HAP-1 (cell line): ENCODE results near the gene NUP35.
A peak's percentile ranks its signal among the peaks of the same experiment; 100 is the strongest.

Source experiments
- DNase-seq, 2 experiments: peaks; one replicate each; pipeline ENCODE4 v3.0.0-alpha.2; 2016 to 2020; ENCODE audit warnings: low spot score in 2 of 2
- H3K27me3 ChIP-seq: fragments of 250-450 bp; sonication (Bioruptor Pico); 2 replicates; pipeline ENCODE4 v1.5.1; 2020; ENCODE audit warnings: low read depth, mild to moderate bottlenecking, moderate library complexity
- H3K36me3 ChIP-seq: fragments of 250-450 bp; sonication (Bioruptor Pico); replicated peaks from 2 replicates; pipeline ENCODE4 v1.5.1; 2020; ENCODE audit warnings: mild to moderate bottlenecking
- H3K4me1 ChIP-seq: fragments of 250-450 bp; sonication (Bioruptor Pico); 2 replicates; pipeline ENCODE4 v1.5.1; 2020; ENCODE audit warnings: mild to moderate bottlenecking
- H3K4me3 ChIP-seq: fragments of 250-450 bp; sonication (Bioruptor Pico); 2 replicates; pipeline ENCODE4 v1.5.1; 2020; ENCODE audit warnings: mild to moderate bottlenecking, moderate library complexity
- H3K9me3 ChIP-seq: fragments of 250-450 bp; sonication (Bioruptor Pico); 2 replicates; pipeline ENCODE4 v1.5.1; 2020; ENCODE audit warnings: mild to moderate bottlenecking, moderate library complexity
- in situ Hi-C: fragments of 300-500 bp; cut with MboI; formaldehyde crosslinking; loops from 3 replicates; pipeline ENCODE4 v1.14.3; 2020; ENCODE audit warnings: low sequenced_read_pairs, inconsistent platforms, mixed read lengths

NUP35 gene, protein sequence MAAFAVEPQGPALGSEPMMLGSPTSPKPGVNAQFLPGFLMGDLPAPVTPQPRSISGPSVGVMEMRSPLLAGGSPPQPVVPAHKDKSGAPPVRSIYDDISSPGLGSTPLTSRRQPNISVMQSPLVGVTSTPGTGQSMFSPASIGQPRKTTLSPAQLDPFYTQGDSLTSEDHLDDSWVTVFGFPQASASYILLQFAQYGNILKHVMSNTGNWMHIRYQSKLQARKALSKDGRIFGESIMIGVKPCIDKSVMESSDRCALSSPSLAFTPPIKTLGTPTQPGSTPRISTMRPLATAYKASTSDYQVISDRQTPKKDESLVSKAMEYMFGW

DNA sequence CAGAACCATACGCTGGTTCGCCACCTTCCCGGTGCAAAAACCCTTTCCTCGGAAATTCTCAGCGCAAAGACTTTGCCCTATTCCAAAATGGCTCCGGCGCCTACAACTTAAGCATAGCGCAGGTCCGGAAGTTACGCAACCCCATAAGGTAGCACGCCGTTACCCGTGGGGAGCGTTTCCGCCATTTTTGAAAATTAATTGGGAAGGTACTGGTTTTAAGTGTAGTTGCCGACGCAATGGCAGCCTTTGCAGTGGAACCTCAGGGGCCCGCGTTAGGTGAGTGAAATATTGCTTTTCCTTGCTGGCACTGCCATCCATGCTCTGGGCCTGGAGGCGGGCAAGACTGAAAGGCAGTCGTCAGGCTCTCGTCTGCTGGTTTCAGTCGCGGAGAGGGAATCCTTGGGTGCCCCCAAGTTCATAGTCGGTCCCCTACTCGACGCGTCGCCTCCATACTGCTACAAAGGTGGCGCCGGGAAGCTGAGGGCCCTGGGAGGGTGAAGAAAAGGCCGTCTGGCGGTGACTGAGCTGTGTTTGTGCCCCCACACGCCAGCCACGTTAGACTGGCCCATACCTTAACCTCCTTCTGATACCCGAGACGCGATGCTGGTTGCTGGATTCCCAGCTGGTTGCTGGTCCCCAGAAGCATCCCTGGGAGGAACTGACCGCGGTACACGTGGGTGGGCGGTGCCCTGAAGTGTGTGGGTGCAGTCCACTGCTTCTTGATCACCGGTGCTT lies at the start of gene NUP35:
Gene NUP35 (plus strand): TSS at position 222 of the 735 bp plus-strand sequence. CDS start 15 bp downstream, at position 237.
- no peaks in the 10 kb centered on the region for H3K27me3 ChIP-seq
- peak; percentile 84 to 89 for DNase-seq

DNA sequence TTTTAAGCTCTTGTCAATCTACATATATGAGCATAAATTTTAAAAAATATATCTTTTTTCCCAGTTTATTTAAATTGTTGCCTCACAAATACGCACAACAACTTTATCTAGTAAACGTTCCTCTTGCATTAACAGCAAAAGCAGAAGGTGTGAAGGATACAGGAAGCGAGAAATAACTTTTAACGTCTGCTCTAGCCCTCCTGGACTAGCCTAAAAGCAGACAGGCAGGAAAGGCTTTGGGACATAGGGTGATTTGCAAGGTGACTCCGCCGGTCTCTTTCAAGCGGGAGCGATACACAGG lies 46.1 kb upstream of the NUP35 start:
- no peak for DNase-seq
- H3K4me3 ChIP-seq = peak overlapping the region; percentile 49
- in situ Hi-C loops = no loop called here
- no peaks in the 10 kb centered on the region for H3K36me3 ChIP-seq
- no peaks in the 10 kb centered on the region for H3K27me3 ChIP-seq
- H3K4me1 ChIP-seq = peaks cover 2% of the 10 kb centered on the region
- no peaks in the 10 kb centered on the region for H3K9me3 ChIP-seq

More for the DNA sequence above, at the start of gene NUP35:
- in situ Hi-C loops = no loop called here
- H3K36me3 ChIP-seq = peaks cover 9% of the 10 kb centered on the region
- H3K4me3 ChIP-seq = peak within 1 kb of the TSS; percentile 69
- no peaks in the 10 kb centered on the region for H3K9me3 ChIP-seq
- peaks cover 14% of the 10 kb centered on the region for H3K4me1 ChIP-seq

DNA sequence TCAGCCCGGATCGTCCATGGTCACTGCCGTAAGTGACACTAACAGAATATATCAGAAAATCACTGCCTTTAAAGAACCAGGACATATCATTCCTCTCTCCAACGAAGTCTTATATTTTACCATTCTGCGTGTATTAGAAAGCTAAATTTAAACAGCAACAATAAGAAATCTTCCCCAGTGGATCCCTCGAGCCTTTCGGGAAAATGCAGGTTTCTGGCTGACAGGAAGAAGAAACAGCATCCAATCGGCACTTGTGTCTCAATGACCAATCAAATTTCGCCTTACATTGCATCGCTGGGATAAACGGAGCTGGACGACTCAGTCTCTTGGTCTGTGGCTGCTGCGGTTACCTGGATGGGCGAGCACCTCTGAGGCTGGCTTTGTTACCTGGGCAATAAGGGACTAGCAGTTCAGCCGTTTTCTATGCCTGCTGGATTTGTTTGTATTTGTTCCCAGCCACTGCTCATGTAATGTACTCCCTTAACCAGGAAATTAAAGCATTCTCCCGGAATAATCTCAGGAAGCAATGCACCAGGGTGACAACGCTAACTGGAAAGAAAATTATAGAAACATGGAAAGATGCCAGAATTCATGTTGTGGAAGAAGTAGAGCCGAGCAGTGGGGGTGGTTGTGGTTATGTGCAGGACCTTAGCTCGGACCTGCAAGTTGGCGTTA lies 45.6 kb upstream of the NUP35 start, which contains the start of gene DUSP19:
Gene DUSP19 (plus strand): TSS at position 284 of the 675 bp plus-strand sequence. CDS start 187 bp downstream, at position 471.
- Histone ChIP-seq H3K4me1 (peaks cover 2% of the 10 kb centered on the region), H3K36me3 (no peaks in the 10 kb centered on the region), H3K27me3 (no peaks in the 10 kb centered on the region), H3K9me3 (no peaks in the 10 kb centered on the region), H3K4me3 (peak within 1 kb of the TSS; percentile 49)
- peak; percentile 80 to 93 for DNase-seq
- in situ Hi-C loops = no loop called here

DNA sequence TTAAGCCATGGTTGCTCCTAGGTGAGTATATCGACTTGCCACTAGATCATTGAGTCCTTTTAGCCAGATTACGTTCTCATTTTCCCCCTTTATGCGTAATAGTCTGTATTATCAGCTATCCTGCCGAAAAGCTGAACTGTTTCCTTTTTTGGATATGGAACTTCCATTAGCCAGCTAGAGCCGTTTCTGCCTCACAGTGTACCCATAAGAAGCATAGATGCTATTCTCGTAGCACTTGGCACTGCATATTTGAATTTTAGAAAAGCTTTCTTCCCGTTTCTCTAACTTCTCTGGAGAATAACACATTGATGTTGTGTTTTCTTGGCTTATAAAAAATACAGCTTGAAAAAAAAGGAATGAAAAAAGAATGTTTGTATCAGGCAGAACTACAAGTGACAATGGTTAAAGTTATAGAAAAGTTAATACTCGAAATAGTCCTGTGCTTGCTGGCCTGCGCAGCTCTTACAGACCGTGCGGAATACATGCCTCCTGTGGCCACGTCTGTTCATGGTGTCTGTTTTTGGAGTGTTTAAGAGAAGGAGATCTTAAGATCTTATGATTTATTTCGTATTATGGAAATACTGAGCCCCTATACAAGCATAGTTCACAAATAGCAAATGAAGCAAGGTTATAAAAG lies 45.0 kb upstream of the NUP35 start:
- Histone ChIP-seq H3K4me3 (peak overlapping the region; percentile 49), H3K36me3 (no peaks in the 10 kb centered on the region), H3K9me3 (no peaks in the 10 kb centered on the region), H3K4me1 (peaks cover 2% of the 10 kb centered on the region), H3K27me3 (no peaks in the 10 kb centered on the region)
- peak in 1 of 2 experiments; percentile 14 for DNase-seq
- in situ Hi-C loops = no loop called here

DNA sequence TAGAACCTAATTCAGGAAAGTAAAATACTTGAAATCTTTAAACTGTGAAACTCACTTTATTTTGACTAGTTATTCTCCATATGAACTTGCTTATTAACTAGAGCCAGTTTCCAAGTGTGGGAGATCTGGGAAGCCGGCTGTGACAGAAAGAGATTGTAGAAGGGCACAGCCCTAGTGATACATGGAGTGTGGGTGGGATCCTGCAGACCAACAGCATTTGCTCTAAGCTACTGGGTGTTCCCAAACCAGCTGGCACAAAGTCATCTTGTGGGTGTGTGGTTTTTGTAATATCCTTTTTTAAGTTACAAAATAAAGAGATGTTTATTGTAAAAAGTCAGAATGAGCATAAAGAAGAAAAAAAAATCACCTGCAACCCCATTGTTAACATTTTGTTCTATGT lies 42.3 kb upstream of the NUP35 start:
- no peak for DNase-seq
- H3K4me1 ChIP-seq = peaks cover 2% of the 10 kb centered on the region
- H3K9me3 ChIP-seq = no peaks in the 10 kb centered on the region
- in situ Hi-C loops = no loop called here
- no peak overlapping the region for H3K4me3 ChIP-seq
- no peaks in the 10 kb centered on the region for H3K36me3 ChIP-seq
- H3K27me3 ChIP-seq = no peaks in the 10 kb centered on the region

DNA sequence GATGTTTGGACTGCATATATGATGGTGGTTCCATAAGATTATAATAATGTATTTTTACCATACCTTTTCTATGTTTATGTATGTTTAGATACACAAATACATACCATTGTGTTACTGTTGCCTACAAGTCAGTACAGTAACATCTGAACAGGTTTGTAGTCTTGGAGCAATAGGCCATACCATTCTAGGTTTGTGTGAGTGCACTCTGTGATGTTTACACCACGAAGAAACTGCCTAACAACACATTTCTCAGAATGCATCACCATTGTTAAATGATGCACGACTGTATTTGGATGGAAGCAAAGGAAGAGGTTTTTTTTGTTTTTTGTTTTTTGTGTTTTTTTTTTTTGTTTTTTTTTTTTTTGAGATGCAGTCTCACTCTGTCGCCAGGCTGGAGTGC lies 36.2 kb upstream of the NUP35 start:
- Histone ChIP-seq H3K9me3 (no peaks in the 10 kb centered on the region), H3K4me3 (no peak overlapping the region), H3K27me3 (no peaks in the 10 kb centered on the region), H3K4me1 (no peaks in the 10 kb centered on the region), H3K36me3 (no peaks in the 10 kb centered on the region)
- in situ Hi-C loops = no loop called here
- DNase-seq = no peak

DNA sequence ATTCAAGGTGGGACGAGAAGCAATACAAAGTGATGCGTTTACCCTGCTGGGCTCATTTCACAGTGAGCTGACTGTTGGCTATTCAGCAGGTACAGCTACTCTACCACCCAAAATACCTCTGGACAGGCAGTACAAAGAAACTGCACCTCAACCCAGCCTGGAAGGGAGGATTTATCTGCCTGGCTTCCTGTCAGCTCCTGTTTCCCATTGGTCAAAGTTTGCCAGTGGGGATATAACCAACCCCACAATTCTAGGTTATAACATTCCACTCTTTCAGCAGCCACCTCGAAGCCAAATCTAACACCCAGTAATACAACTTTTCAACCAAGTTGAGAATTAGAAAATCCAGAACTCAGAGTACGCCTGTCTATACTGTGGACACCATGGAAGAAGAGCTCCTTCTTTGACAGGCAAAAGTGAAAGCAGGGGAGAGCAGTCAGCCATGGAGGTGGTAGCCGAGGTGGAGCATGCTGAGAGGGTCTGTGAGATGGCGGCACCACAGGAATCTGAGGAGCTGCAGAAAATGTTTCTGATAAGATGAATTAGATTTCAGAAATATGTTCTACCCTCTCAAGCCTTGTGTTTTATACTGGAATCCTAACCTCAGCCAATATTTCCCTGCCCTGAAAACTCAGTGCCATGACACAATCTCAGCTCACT lies 34.9 kb upstream of the NUP35 start:
- Histone ChIP-seq H3K4me3 (no peak overlapping the region), H3K27me3 (no peaks in the 10 kb centered on the region), H3K4me1 (no peaks in the 10 kb centered on the region), H3K9me3 (no peaks in the 10 kb centered on the region), H3K36me3 (no peaks in the 10 kb centered on the region)
- no peak for DNase-seq
- in situ Hi-C loops = no loop called here

DNA sequence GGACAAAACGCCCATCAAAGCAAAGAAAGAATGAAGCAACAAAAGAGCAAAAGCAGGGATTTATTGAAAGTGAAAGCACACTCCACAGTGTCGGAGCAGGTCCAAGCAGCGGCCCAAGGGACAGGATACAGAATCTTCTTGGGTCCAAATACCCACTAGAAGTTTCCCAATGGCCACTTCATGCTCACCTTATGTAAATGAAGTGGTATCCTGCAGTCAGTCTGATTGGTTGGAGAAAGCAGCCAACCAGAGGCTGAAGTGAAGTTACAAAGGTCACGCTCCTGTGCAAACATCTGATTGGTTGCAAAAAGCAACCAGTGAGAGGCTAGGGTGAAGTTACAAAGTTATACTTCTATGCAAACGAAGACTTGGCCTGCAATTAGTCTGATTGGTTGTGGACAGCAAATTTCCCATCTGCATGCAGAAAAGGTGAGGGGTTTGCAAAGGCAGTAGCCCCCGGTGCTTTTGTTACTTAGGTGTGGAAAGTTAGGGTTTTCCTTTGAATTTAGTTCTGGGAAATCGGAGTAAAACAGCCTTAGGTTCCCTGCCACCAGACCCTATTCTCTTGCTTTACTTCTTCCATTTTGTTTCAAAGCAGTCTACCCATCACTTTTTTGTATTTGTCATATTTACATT lies 32.8 kb upstream of the NUP35 start:
- in situ Hi-C loops = no loop called here
- Histone ChIP-seq H3K9me3 (no peaks in the 10 kb centered on the region), H3K4me1 (peaks cover 11% of the 10 kb centered on the region), H3K4me3 (no peak overlapping the region), H3K27me3 (no peaks in the 10 kb centered on the region), H3K36me3 (no peaks in the 10 kb centered on the region)
- DNase-seq = no peak

DNA sequence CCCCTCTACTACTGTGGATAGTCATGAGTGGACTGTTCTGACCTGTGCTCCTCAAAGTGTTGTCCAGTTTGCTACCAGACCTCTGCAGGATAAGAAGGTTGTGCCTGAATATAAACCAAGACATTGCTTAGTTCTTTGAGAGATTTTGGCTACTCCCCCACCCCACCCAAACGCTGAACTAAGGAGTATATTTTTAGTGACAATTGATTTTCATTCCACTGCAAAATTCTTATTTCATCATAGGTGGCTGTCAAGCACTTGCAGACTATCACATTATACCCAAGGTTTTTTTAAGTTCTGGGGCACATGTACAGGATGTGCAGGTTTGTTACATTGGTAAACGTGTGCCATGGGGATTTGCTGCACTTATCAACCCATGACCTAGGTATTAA lies 32.3 kb upstream of the NUP35 start:
- DNase-seq = no peak
- no peaks in the 10 kb centered on the region for H3K27me3 ChIP-seq
- no peak overlapping the region for H3K4me3 ChIP-seq
- in situ Hi-C loops = no loop called here
- peaks cover 11% of the 10 kb centered on the region for H3K4me1 ChIP-seq
- H3K9me3 ChIP-seq = no peaks in the 10 kb centered on the region
- no peaks in the 10 kb centered on the region for H3K36me3 ChIP-seq

DNA sequence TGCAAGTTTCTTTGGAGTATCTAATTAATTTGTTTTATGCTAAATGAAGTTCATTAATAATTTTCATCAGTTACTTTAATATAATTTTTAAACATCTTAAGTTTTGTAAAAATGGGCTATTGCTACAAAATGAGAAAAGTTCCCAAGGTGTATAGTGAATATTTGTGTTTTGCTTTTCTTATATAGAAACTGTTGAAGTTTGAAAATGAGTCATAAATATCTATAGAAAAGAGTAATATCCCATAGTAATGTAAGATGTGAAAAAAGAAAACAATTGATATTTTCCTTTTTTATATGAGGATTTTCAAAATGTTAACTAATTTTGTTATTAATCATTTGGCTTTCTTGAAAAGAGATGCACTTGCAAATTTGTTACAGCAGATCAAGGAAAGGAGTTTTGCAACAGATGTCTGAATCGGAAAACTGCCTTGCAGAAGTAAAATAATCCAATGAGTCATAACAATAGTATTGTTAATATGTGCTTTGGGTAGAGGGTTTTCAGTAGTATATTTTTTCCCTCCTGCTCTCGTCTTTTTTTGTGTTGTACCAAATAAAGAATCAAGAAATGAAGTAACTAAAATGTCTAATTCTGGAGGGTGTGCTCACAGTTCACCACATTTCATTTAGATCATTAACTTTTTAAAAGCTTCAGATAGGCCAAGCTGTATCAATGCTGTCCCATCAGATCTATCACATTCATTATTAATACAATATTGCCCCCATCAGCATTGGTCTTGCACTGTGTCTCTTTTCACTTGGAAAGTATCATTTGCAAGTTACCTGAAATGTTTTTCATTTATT lies 30.2 kb upstream of the NUP35 start:
- DNase-seq = no peak
- H3K4me1 ChIP-seq = peaks cover 11% of the 10 kb centered on the region

DNA sequence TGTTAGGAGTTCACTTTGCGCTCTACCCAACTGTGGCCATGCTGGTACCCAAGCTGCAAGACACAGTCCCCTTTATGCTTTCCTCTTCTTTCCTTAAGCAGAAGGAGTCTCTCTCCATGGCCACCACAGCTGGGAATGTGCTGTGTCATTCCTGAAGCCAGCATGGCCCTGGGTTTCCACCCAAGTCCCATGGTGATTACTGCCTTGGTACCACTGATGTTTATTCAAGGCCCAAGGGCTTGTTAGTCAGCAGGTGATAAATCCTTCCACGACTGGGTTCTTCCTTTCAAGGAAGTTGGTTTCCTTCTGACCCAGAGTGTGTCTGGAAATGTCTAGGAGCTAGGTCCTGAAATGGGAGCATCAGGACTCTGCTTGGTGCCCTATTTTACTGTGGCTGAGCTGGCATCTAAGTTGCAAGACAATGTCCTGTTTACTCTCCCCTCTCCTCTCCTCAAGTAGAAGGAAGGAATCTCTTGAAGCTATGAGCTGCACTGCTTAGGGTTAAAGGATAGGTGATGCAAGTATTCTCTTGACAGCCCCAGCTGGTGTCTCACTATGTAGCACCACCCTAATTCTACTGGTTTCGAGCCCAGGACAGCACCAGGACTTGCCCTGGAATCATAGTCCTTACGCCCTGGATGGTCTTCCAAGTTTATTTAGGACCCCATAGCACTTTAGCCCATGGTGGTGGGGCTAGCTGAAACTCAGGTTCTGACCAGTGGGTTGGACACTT lies 18.7 kb upstream of the NUP35 start:
- Histone ChIP-seq H3K36me3 (no peaks in the 10 kb centered on the region), H3K4me1 (no peaks in the 10 kb centered on the region), H3K4me3 (no peak overlapping the region), H3K27me3 (no peaks in the 10 kb centered on the region; the same call in 1 of the 2 replicates), H3K9me3 (0 out of 2 replicates have a peak, but pooled peaks cover 4% of the 10 kb centered on the region)
- no peak for DNase-seq
- in situ Hi-C loops = no loop called here

More for the DNA sequence above, 30.2 kb upstream of the NUP35 start:
- in situ Hi-C loops = no loop called here
- Histone ChIP-seq H3K36me3 (no peaks in the 10 kb centered on the region), H3K9me3 (no peaks in the 10 kb centered on the region), H3K4me3 (no peak overlapping the region), H3K27me3 (no peaks in the 10 kb centered on the region)

DNA sequence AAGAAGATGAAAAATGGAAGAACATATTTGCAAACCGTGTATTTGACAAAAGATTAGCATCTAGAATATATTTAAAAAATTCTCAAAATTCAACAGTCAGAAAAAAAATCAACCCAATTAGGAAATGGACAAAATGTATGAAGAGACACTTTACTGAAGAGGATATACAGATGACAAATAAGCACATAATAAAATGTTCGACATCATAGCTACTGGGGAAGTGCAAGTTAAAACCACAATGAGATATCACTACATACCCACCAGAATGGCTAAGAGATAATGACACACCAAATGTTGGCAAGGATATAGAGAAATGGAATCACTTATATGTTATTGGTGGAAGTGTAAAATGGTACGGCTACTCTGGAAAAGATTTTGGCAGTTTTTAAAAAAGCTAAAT lies 11.7 kb upstream of the NUP35 start:
- in situ Hi-C loops = no loop called here
- Histone ChIP-seq H3K27me3 (no peaks in the 10 kb centered on the region), H3K9me3 (no peaks in the 10 kb centered on the region), H3K4me1 (no peaks in the 10 kb centered on the region), H3K36me3 (no peaks in the 10 kb centered on the region), H3K4me3 (no peak overlapping the region)
- DNase-seq = no peak
